Type B pancreatic cell (in vitro differentiated cells): ENCODE data around the gene PERCC1. TPM values are rescaled to one million over a fixed set of nuclear protein-coding genes. Genes with fewer than 3 reads are reported as not detected.

Source experiments
- DNase-seq: peaks from one replicate; pipeline ENCODE4 v3.0.0; 2021; ENCODE audit warnings: mixed read lengths; ENCODE audit not compliant: unreplicated experiment; ENCODE audit errors: extremely low spot score
- H3K27ac Mint-ChIP-seq: 2 replicates; pipeline ENCODE4 v1.8.0; 2021; ENCODE audit warnings: mild to moderate bottlenecking, mixed read lengths
- H3K27me3 Mint-ChIP-seq: 2 replicates; pipeline ENCODE4 v1.8.0; 2021; ENCODE audit warnings: mixed read lengths
- H3K36me3 Mint-ChIP-seq: 2 replicates; pipeline ENCODE4 v1.8.0; 2021; ENCODE audit warnings: mixed read lengths
- H3K4me1 Mint-ChIP-seq: one replicate; pipeline ENCODE4 v1.8.0; 2021; ENCODE audit warnings: mixed read lengths; ENCODE audit not compliant: unreplicated experiment
- H3K4me3 Mint-ChIP-seq: 2 replicates; pipeline ENCODE4 v1.8.0; 2021; ENCODE audit warnings: mild to moderate bottlenecking, mixed read lengths
- H3K9me3 Mint-ChIP-seq: 2 replicates; pipeline ENCODE4 v1.8.0; 2021; ENCODE audit warnings: mixed read lengths
- total RNA-seq: library from RNA; stranded (reverse); gene quantifications from 2 replicates; pipeline ENCODE4 v1.2.1, GENCODE V29; 2021; ENCODE audit warnings: low replicate concordance
- TF ChIP-seq, protein P1 (sequence below): fragments of 200-600 bp; sonication (generic); conservative IDR thresholded peaks from 2 replicates; pipeline ENCODE4 v1.5.0; 2021; ENCODE audit warnings: antibody characterized with exemption, mild to moderate bottlenecking

Gene PERCC1
- total RNA-seq, 1 donor from 2014 or later: 0.77 TPM

- TF ChIP-seq, protein P1, sequence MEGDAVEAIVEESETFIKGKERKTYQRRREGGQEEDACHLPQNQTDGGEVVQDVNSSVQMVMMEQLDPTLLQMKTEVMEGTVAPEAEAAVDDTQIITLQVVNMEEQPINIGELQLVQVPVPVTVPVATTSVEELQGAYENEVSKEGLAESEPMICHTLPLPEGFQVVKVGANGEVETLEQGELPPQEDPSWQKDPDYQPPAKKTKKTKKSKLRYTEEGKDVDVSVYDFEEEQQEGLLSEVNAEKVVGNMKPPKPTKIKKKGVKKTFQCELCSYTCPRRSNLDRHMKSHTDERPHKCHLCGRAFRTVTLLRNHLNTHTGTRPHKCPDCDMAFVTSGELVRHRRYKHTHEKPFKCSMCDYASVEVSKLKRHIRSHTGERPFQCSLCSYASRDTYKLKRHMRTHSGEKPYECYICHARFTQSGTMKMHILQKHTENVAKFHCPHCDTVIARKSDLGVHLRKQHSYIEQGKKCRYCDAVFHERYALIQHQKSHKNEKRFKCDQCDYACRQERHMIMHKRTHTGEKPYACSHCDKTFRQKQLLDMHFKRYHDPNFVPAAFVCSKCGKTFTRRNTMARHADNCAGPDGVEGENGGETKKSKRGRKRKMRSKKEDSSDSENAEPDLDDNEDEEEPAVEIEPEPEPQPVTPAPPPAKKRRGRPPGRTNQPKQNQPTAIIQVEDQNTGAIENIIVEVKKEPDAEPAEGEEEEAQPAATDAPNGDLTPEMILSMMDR: no peak
- DNase-seq: no peak
- Mint-ChIP-seq H3K4me3 (no peak overlapping the region), H3K27me3 (no peaks in the 10 kb centered on the region), H3K9me3 (no peaks in the 10 kb centered on the region), H3K4me1 (no peaks in the 10 kb centered on the region), H3K36me3 (no peaks in the 10 kb centered on the region), H3K27ac (no peak overlapping the region)
Measured at GRCh38 chr16:1460602-1461138, 29.8 kb downstream of the PERCC1 start.

DNA sequence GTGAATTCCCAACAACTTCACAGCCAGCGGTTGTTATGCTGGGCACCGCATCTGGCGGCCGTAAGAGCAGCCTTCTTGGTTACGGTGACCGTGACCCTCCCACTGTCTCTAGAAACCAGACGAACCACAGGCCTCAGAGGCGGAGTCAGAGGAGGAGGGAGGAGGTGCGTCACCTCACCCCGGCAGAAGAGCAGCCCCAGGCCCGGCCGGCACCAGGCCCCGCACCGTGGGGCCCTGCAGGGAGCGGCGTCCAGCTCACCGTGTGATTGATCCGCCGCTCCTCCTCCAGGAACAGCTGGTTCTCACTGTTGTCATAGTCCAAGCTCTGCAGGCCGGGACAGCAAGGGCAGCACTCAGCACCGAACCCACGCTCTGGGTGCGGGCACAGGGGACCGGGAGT is 30.3 kb downstream of the PERCC1 start:
- Mint-ChIP-seq H3K27me3 (no peaks in the 10 kb centered on the region), H3K4me3 (no peak overlapping the region), H3K27ac (no peak overlapping the region), H3K9me3 (no peaks in the 10 kb centered on the region), H3K4me1 (no peaks in the 10 kb centered on the region), H3K36me3 (no peaks in the 10 kb centered on the region)
- no peak for DNase-seq
- TF ChIP-seq, protein P1: no peak

- no peak overlapping the region for H3K4me3 Mint-ChIP-seq
- H3K9me3 Mint-ChIP-seq: no peaks in the 10 kb centered on the region
- DNase-seq: peak; percentile 66
- TF ChIP-seq, protein P1: no peak
- H3K36me3 Mint-ChIP-seq: no peaks in the 10 kb centered on the region
- H3K27ac Mint-ChIP-seq: no peak overlapping the region
- no peaks in the 10 kb centered on the region for H3K27me3 Mint-ChIP-seq
- no peaks in the 10 kb centered on the region for H3K4me1 Mint-ChIP-seq
Measured at GRCh38 chr16:1464196-1464893, 33.5 kb downstream of the PERCC1 start.

- Mint-ChIP-seq H3K4me1 (peaks cover 5% of the 10 kb centered on the region), H3K9me3 (no peaks in the 10 kb centered on the region), H3K27me3 (no peaks in the 10 kb centered on the region), H3K36me3 (no peaks in the 10 kb centered on the region), H3K27ac (no peak overlapping the region), H3K4me3 (no peak overlapping the region)
- TF ChIP-seq, protein P1: no peak
- DNase-seq: no peak
Measured at GRCh38 chr16:1464894-1465566, 34.2 kb downstream of the PERCC1 start.

GRCh38 chr16:1465567-1465915 is 34.7 kb downstream of the PERCC1 start:
- H3K27me3 Mint-ChIP-seq: no peaks in the 10 kb centered on the region
- TF ChIP-seq, protein P1: no peak
- no peaks in the 10 kb centered on the region for H3K36me3 Mint-ChIP-seq
- H3K9me3 Mint-ChIP-seq: no peaks in the 10 kb centered on the region
- H3K27ac Mint-ChIP-seq: no peak overlapping the region
- peaks cover 8% of the 10 kb centered on the region for H3K4me1 Mint-ChIP-seq
- no peak overlapping the region for H3K4me3 Mint-ChIP-seq
- DNase-seq: peak; percentile 67
